ENCODE measurements around the gene HSPA12A. TPM values are rescaled to one million over a fixed set of nuclear protein-coding genes. Genes with fewer than 3 reads are reported as not detected.

The HSPA12A gene
- total and polyA plus RNA-seq, 9 of the 15 experiments (the other 6 are each of a cell fraction or from before 2014, with no cell fraction given): 0.01 to 0.18 (median 0.04) TPM; not detected in 4

DNA sequence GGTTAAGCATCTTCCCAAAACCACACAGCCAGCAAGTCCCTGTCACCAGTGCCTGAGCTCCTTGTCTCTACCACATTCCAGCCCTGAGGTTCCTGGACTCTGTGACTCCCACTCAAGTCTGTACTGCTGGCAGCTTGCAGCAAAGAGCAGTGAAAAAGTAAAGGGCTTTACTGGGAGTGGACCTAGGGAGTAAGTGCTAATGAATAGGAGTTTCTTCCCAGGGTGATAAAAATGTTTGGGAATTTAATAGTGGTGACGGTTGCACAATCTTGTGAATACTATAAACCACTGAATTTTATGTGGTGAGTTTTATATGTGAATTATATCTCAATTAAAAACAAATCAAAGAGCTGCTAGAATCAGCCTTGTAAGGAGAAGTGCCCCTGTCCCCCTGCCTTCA lies 22.6 kb downstream of the HSPA12A start (continued):
- TF ChIP-seq, protein P1, sequence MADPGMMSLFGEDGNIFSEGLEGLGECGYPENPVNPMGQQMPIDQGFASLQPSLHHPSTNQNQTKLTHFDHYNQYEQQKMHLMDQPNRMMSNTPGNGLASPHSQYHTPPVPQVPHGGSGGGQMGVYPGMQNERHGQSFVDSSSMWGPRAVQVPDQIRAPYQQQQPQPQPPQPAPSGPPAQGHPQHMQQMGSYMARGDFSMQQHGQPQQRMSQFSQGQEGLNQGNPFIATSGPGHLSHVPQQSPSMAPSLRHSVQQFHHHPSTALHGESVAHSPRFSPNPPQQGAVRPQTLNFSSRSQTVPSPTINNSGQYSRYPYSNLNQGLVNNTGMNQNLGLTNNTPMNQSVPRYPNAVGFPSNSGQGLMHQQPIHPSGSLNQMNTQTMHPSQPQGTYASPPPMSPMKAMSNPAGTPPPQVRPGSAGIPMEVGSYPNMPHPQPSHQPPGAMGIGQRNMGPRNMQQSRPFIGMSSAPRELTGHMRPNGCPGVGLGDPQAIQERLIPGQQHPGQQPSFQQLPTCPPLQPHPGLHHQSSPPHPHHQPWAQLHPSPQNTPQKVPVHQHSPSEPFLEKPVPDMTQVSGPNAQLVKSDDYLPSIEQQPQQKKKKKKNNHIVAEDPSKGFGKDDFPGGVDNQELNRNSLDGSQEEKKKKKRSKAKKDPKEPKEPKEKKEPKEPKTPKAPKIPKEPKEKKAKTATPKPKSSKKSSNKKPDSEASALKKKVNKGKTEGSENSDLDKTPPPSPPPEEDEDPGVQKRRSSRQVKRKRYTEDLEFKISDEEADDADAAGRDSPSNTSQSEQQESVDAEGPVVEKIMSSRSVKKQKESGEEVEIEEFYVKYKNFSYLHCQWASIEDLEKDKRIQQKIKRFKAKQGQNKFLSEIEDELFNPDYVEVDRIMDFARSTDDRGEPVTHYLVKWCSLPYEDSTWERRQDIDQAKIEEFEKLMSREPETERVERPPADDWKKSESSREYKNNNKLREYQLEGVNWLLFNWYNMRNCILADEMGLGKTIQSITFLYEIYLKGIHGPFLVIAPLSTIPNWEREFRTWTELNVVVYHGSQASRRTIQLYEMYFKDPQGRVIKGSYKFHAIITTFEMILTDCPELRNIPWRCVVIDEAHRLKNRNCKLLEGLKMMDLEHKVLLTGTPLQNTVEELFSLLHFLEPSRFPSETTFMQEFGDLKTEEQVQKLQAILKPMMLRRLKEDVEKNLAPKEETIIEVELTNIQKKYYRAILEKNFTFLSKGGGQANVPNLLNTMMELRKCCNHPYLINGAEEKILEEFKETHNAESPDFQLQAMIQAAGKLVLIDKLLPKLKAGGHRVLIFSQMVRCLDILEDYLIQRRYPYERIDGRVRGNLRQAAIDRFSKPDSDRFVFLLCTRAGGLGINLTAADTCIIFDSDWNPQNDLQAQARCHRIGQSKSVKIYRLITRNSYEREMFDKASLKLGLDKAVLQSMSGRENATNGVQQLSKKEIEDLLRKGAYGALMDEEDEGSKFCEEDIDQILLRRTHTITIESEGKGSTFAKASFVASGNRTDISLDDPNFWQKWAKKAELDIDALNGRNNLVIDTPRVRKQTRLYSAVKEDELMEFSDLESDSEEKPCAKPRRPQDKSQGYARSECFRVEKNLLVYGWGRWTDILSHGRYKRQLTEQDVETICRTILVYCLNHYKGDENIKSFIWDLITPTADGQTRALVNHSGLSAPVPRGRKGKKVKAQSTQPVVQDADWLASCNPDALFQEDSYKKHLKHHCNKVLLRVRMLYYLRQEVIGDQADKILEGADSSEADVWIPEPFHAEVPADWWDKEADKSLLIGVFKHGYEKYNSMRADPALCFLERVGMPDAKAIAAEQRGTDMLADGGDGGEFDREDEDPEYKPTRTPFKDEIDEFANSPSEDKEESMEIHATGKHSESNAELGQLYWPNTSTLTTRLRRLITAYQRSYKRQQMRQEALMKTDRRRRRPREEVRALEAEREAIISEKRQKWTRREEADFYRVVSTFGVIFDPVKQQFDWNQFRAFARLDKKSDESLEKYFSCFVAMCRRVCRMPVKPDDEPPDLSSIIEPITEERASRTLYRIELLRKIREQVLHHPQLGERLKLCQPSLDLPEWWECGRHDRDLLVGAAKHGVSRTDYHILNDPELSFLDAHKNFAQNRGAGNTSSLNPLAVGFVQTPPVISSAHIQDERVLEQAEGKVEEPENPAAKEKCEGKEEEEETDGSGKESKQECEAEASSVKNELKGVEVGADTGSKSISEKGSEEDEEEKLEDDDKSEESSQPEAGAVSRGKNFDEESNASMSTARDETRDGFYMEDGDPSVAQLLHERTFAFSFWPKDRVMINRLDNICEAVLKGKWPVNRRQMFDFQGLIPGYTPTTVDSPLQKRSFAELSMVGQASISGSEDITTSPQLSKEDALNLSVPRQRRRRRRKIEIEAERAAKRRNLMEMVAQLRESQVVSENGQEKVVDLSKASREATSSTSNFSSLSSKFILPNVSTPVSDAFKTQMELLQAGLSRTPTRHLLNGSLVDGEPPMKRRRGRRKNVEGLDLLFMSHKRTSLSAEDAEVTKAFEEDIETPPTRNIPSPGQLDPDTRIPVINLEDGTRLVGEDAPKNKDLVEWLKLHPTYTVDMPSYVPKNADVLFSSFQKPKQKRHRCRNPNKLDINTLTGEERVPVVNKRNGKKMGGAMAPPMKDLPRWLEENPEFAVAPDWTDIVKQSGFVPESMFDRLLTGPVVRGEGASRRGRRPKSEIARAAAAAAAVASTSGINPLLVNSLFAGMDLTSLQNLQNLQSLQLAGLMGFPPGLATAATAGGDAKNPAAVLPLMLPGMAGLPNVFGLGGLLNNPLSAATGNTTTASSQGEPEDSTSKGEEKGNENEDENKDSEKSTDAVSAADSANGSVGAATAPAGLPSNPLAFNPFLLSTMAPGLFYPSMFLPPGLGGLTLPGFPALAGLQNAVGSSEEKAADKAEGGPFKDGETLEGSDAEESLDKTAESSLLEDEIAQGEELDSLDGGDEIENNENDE (IDR thresholded peaks at IDR 0.05; ENCODE audit: low read depth, low read length): no peak
- TF ChIP-seq U2AF2 (optimal IDR thresholded peaks at IDR 0.05; ENCODE audit: low read depth, low read length) (no peak), ZNF778 (CRISPR knock-in tag; IDR thresholded peaks at IDR 0.05) (no peak), SMAD2 (IDR thresholded peaks at IDR 0.05; ENCODE audit: low read depth, low read length) (no peak), ZNF224 (CRISPR knock-in tag; IDR thresholded peaks at IDR 0.05) (no peak), SAFB (IDR thresholded peaks at IDR 0.05; ENCODE audit: borderline replicate concordance, low read depth, low read length) (no peak)
- TF ChIP-seq, protein P2, sequence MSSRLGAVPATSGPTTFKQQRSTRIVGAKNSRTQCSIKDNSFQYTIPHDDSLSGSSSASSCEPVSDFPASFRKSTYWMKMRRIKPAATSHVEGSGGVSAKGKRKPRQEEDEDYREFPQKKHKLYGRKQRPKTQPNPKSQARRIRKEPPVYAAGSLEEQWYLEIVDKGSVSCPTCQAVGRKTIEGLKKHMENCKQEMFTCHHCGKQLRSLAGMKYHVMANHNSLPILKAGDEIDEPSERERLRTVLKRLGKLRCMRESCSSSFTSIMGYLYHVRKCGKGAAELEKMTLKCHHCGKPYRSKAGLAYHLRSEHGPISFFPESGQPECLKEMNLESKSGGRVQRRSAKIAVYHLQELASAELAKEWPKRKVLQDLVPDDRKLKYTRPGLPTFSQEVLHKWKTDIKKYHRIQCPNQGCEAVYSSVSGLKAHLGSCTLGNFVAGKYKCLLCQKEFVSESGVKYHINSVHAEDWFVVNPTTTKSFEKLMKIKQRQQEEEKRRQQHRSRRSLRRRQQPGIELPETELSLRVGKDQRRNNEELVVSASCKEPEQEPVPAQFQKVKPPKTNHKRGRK (tag; IDR thresholded peaks at IDR 0.05): no peak
- TF ChIP-seq, protein P3, sequence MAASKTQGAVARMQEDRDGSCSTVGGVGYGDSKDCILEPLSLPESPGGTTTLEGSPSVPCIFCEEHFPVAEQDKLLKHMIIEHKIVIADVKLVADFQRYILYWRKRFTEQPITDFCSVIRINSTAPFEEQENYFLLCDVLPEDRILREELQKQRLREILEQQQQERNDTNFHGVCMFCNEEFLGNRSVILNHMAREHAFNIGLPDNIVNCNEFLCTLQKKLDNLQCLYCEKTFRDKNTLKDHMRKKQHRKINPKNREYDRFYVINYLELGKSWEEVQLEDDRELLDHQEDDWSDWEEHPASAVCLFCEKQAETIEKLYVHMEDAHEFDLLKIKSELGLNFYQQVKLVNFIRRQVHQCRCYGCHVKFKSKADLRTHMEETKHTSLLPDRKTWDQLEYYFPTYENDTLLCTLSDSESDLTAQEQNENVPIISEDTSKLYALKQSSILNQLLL (CRISPR knock-in tag; IDR thresholded peaks at IDR 0.05; ENCODE audit: borderline replicate concordance): no peak

All from K562 (cell line).